GM19463 (cell line): ENCODE results near the gene DENND2D.

Source experiments
- ATAC-seq: cut with Tn5 transposase; IDR thresholded peaks from one replicate; pipeline ENCODE4 v1.9.1; 2021; ENCODE audit warnings: mild to moderate bottlenecking, moderate library complexity; ENCODE audit not compliant: unreplicated experiment

DENND2D gene

GRCh38 chr1:111183308-111184069 lies 17.0 kb downstream of the DENND2D start:
- ATAC-seq, result no peak

DNA sequence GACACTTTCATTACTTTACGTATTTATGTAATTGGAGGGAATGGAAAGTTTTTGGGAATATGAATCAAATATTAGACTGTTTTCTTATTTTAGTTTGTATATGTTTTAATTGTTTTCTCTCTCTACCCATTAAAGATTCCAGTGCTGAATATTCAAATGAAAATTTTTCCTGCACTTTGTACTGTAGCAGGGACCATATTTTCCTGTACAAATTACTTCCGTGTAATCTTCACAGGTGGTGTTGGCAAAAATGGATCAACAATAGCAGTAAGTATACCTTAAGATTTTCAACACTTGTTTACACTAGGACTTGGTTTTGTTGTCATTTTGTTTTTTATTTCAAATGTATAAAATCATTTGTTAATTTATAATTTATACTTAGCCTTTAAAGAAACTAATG lies 18.4 kb downstream of the DENND2D start:
- no peak for ATAC-seq

GRCh38 chr1:111179968-111180533 lies 20.4 kb downstream of the DENND2D start:
- ATAC-seq, result no peak

DNA sequence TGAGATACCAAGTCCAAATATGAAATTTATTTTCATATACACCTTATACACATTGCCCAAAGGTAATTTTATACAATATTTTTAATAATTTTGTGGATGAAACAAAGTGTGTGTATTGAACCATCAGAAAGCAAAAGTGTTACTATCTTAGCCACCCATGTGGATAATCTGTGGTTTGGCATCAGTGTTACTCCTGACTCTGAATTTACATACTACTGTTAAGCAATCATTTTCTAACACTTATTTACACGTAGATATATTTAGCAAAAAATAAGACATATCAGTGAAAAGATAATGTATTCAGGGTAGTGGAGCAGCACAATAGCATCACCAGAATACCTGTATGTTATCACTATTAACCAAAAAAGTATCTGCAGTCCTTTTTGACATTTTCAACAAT lies 23.8 kb downstream of the DENND2D start:
- no peak for ATAC-seq

- ATAC-seq, result no peak
Measured at GRCh38 chr1:111175349-111175748, 25.1 kb downstream of the DENND2D start.

- ATAC-seq, result no peak
Measured at GRCh38 chr1:111174070-111174469, 26.4 kb downstream of the DENND2D start.

DNA sequence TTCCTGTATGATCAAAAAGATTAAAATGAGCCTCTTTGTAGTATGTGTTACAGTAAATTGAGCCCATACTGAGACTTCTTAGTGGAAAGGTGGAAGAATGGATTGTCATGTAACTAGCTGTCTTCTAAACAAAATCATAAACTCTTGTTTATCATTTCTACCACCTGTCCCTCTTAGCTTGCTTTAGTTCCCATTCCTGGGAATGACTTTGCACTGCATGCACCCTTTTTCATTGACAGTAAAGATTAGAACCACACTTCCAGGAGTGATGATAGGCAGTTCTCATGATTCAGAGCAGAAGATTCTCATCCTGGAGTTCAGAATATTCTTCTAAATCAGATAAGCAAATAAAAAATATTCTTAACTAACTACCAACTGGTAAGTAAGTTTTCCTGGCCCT lies 28.0 kb downstream of the DENND2D start:
- ATAC-seq, result no peak

- no peak for ATAC-seq
Measured at GRCh38 chr1:111164151-111164550, 36.3 kb downstream of the DENND2D start.

DNA sequence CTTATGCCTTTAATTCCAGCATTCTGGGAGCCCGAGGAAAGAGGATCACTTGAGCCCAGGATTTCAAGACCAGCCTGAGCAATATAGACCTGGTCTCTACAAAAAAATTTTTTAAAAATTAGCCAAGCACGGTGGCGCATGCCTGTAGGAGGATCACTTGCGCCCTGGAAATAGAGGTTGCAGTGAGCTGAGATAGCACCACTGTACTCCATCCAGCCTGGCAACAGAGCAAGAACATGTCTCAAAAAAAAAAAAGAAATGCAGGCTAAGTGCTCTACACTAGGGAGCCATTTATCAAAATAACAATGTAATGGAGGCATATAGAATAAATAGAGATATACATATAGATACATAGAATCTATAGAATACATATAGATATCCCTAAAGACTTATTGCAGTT lies 37.1 kb downstream of the DENND2D start:
- no peak for ATAC-seq

DNA sequence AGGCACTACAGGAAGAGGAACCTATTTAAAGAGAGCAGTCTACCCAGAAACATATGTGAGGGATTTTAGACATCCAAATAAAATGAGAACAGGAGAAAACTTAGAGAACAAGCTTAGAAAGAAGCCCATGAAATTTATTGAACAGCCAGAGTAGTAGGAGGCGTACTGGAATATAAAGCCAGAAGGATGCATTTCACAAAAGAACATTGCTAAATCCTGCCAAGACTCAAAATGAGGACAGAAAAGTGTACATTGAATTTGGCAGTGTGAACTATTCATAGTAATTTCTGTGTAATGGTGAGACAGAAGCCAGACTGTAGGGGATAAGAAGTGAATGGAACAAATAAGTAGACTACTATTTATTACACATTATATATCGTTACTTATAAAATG lies 38.0 kb downstream of the DENND2D start:
- no peak for ATAC-seq

DNA sequence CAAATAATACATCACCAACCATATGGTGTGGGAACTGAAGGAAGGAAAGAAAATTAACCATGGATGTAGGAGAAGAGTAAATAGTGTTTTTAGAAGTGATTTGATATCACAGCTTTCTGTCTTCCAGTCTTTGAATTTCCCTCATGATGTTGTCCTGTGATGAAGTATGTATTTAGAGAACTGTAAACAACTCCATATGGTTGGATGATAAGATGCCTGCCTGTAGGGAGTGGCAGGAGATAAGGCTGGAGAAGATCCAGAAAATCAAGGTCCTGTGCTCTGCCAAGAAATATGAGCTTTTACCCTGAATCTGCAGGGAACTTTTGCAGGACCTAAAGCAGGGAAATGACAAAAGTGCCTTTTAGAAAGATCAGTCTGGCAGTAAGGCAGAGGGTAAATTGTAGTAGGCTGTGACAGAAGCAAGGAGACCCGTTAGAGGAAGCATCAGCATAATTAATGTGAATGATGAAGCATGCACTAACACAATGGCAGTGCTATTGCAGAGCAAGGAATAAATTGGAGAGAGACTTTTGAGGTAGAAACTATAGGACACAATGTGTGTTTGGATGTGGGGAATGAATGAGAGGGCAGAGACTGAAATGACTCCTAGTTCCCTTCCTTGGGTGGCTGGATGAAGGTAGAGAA lies 38.5 kb downstream of the DENND2D start:
- ATAC-seq, result no peak

DNA sequence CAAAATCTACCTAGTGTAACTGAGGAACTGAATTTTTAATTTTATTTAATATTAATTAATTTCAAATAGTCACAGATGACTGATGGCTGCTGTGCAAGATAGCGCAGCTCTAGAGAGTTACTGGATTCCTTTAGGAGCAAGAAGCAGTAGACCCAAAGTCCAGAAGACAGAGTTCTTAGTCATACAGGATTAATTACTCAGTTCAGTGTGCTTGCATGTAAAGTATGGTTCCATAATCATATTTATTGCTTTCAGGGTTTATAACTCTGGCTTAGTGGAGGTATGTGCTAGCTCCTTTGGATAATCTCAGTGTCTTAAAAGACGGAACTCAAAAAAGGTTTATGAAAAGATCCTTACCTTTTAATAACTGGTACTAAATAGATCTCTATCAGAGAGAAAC lies 43.0 kb downstream of the DENND2D start:
- no peak for ATAC-seq

GRCh38 chr1:111154021-111154999 lies 46.1 kb downstream of the DENND2D start:
- no peak for ATAC-seq

GRCh38 chr1:111151838-111152237 lies 48.6 kb downstream of the DENND2D start:
- no peak for ATAC-seq

GRCh38 chr1:111148376-111148881 lies 52.0 kb downstream of the DENND2D start:
- no peak for ATAC-seq

- no peak for ATAC-seq
Measured at GRCh38 chr1:111147948-111148347, 52.5 kb downstream of the DENND2D start.

DNA sequence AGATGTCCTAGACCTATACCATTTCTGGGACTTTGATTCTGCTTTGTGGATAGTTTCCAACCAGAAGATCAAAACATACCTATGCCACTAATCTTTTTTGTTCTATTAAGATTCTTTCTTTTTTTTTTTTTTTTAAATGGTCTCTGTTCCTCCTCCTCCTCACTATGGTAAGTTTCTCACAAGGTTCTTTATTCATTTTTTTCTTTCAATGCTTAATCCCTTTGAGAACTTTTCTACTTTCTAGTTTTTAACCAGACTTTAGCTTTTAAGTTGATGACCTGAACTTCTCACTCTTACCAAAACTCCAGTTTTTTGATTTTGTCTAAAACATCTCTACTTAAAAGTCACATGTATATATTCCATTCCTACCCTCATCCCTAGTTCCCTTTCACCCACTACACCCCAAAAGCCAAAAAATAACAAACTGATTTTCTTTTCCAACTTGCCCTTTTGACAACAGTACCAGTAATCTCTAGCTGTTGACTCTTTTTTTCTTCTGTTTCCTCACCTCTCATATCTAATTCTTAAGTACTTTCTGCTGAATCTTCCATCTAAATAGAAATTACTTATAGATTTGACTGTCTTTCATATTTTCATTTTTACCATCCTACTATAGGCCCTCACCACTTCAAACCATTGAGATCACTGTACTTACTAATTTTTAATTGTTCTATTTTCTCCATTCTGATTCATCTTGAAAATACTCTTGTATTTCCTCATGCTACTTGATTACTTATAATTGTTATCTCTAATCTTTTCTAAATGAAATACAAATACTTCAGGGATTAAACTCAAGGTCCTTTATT lies 54.3 kb downstream of the DENND2D start:
- no peak for ATAC-seq

- ATAC-seq, result no peak
Measured at GRCh38 chr1:111145542-111145941, 54.9 kb downstream of the DENND2D start.

DNA sequence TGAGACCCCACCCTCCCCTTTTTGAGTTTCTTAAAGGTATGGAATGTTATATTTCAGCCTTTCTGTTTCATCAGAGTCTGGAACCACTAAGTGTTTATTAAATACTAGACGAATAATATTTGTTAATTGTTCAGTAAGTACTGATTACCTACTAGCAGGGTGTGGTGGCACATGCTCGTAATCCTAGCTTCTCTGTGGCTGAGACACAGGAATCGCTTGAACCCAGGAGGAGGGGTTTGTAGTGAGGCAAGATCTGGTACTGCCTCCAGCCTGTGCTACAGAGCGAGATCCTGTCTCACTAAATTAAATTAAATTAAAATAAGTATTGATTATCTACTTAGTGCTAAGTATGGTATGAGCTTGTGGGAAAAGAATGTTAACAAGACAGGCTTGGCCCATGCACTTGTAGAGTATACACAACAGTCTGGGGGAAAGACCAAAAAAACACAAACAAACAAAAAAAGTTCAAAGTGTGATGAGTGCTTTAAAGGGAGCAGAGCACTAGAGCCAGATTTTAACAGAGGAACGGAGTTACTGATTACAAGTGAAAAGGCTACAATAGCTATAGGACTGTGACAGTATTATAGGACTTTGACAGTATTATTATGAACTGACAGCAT lies 58.0 kb downstream of the DENND2D start:
- no peak for ATAC-seq
